GM13977 (cell line): ENCODE measurements around the gene CA10.

ENCODE experiments used
- DNase-seq: peaks from one replicate; pipeline ENCODE4 v3.0.0; 2012; ENCODE audit warnings: low spot score
- CTCF ChIP-seq: IDR thresholded peaks from 2 replicates; pipeline ENCODE4 v1.5.1; 2012; ENCODE audit warnings: mild to moderate bottlenecking, control low read depth; ENCODE audit not compliant: insufficient read depth; ENCODE audit errors: extremely low read depth, missing control alignments
- in situ Hi-C: fragments of 300-500 bp; cut with MboI; formaldehyde crosslinking; loops from one replicate; pipeline ENCODE4 v1.12.0; 2022; ENCODE audit warnings: low sequenced_read_pairs, low pct_unique_long_range_greater_than_20kb, mixed read lengths, inconsistent platforms; ENCODE audit not compliant: unreplicated experiment

Gene CA10

GRCh38 chr17:51662204-51663056 is 496.1 kb downstream of the CA10 start:
- in situ Hi-C loops, result no loop called here
- TF ChIP-seq CTCF, result no peak

GRCh38 chr17:51661403-51661802 is 497.1 kb downstream of the CA10 start:
- in situ Hi-C loops, result no loop called here
- no peak for DNase-seq
- no peak for TF ChIP-seq CTCF

More at GRCh38 chr17:51662204-51663056, 496.1 kb downstream of the CA10 start:
- no peak for DNase-seq

GRCh38 chr17:51660266-51660665 is 498.2 kb downstream of the CA10 start:
- in situ Hi-C loops, result no loop called here
- no peak for DNase-seq
- TF ChIP-seq CTCF, result no peak

GRCh38 chr17:51657224-51657623 is 501.3 kb downstream of the CA10 start:
- TF ChIP-seq CTCF, result no peak
- in situ Hi-C loops, result no loop called here
- DNase-seq, result no peak

- no peak for DNase-seq
- in situ Hi-C loops, result no loop called here
- TF ChIP-seq CTCF, result no peak
These were observed 504.6 kb downstream of the CA10 start for GRCh38 chr17:51653878-51654277.

- DNase-seq, result no peak
- in situ Hi-C loops, result no loop called here
- TF ChIP-seq CTCF, result no peak
These were observed 506.0 kb downstream of the CA10 start for GRCh38 chr17:51652529-51652928.
